K562 (cell line): ENCODE data around the gene PLP2.

Source experiments
- ARNT ChIP-seq, 2 experiments: fragments of 450-650 bp; IDR thresholded peaks; 2 replicates each; pipeline ENCODE4 v1.6.1; 2016; ENCODE audit warnings: mild to moderate bottlenecking in 1 of 2
- BMI1 ChIP-seq: fragments of 150-350 bp; IDR thresholded peaks from 2 replicates; pipeline ENCODE4 v1.6.1; 2014; ENCODE audit warnings: low read length
- CTCF ChIP-seq, 3 experiments: IDR thresholded peaks in 2 of 3; conservative IDR thresholded peaks in 1 of 3; 2 replicates each; pipeline ENCODE4 v1.5.1; 2011 to 2012; ENCODE audit warnings: low read length in 3 of 3, mild to moderate bottlenecking in 3 of 3, control low read depth in 2 of 3, improper control_type of control experiment in 1 of 3, inconsistent platforms in 1 of 3, low read depth in 1 of 3, mixed read lengths in 1 of 3, moderate library complexity in 1 of 3; ENCODE audit not compliant: insufficient read depth in 2 of 3
- ELF4 ChIP-seq: fragments of 450-650 bp; formaldehyde crosslinking; IDR thresholded peaks from 2 replicates; pipeline ENCODE4 v1.4.0; 2022; ENCODE audit warnings: missing genetic modification characterization
- IRF1 ChIP-seq: sonication (generic); formaldehyde crosslinking; IDR thresholded peaks from 2 replicates; pipeline ENCODE4 v1.8.0; 2022; ENCODE audit warnings: missing genetic modification reagents, mild to moderate bottlenecking, borderline replicate concordance
- NCOR1 ChIP-seq: fragments of 450-650 bp; IDR thresholded peaks from 2 replicates; pipeline ENCODE4 v1.6.1; 2016; ENCODE audit warnings: mild to moderate bottlenecking, moderate library complexity
- PHF21A ChIP-seq: fragments of 450-650 bp; IDR thresholded peaks from 2 replicates; pipeline ENCODE4 v1.6.1; 2017; ENCODE audit warnings: low read depth, borderline replicate concordance
- SP1 ChIP-seq: sonication (generic); formaldehyde crosslinking; IDR thresholded peaks from 2 replicates; pipeline ENCODE4 v1.8.1; 2022; ENCODE audit warnings: mild to moderate bottlenecking, missing genetic modification reagents
- TCF7 ChIP-seq: sonication (generic); IDR thresholded peaks from 2 replicates; pipeline ENCODE4 v1.6.1; 2016; ENCODE audit warnings: antibody characterized with exemption, borderline replicate concordance
- YY1 ChIP-seq, 3 experiments: IDR thresholded peaks; 2 replicates each; pipeline ENCODE4 v1.6.1; 2011; ENCODE audit warnings: low read length in 2 of 3, mild to moderate bottlenecking in 2 of 3, moderate library complexity in 2 of 3, borderline replicate concordance in 1 of 3, control low read depth in 1 of 3, low read depth in 1 of 3; ENCODE audit not compliant: insufficient read depth in 3 of 3, insufficient replicate concordance in 2 of 3, control insufficient read depth in 1 of 3, insufficient read length in 1 of 3; ENCODE audit errors: extremely low read depth in 1 of 3
- ZNF717 ChIP-seq: fragments of 250-450 bp; sonication (Bioruptor Pico); IDR thresholded peaks from 2 replicates; pipeline ENCODE4 v1.5.0; 2021

- no peak for TF ChIP-seq IRF1 (CRISPR knock-in tag)
- no peak for TF ChIP-seq PHF21A
- no peak for TF ChIP-seq ELF4 (CRISPR knock-in tag)
- TF ChIP-seq ARNT (IDR thresholded peaks at IDR 0.05): no peak
- TF ChIP-seq ZNF717 (CRISPR knock-in tag): no peak
- TF ChIP-seq YY1 (IDR thresholded peaks at IDR 0.05; ENCODE audit: borderline replicate concordance in 1 of 3, control insufficient read depth in 1 of 3, extremely low read depth in 1 of 3, insufficient read depth in 3 of 3, insufficient read length in 1 of 3, insufficient replicate concordance in 2 of 3, low read depth in 1 of 3, low read length in 2 of 3): no peak
- TF ChIP-seq CTCF (IDR thresholded peaks at IDR 0.05 in 2 of 3, conservative IDR thresholded peaks at IDR 0.05 in 1 of 3; ENCODE audit: insufficient read depth in 2 of 3, low read depth in 1 of 3, low read length in 3 of 3): no peak
- TF ChIP-seq NCOR1: no peak
- TF ChIP-seq SP1 (CRISPR knock-in tag): no peak
- TF ChIP-seq BMI1: no peak
- no peak for TF ChIP-seq TCF7
Observed at GRCh38 chrX:49188468-49189076, 16.9 kb downstream of the PLP2 start.
